HG02571 (cell line): Measurements from ENCODE around the gene TTC23L.
"Not testable (repeated sequence)": the region's sequence is repeated elsewhere in the genome, so short reads cannot be mapped to it uniquely, and the experiment has no call there.

Source experiments
- ATAC-seq: cut with Tn5 transposase; IDR thresholded peaks from one replicate; pipeline ENCODE4 v1.9.1; 2021; ENCODE audit warnings: mild to moderate bottlenecking, moderate library complexity; ENCODE audit not compliant: unreplicated experiment

TTC23L gene, protein sequence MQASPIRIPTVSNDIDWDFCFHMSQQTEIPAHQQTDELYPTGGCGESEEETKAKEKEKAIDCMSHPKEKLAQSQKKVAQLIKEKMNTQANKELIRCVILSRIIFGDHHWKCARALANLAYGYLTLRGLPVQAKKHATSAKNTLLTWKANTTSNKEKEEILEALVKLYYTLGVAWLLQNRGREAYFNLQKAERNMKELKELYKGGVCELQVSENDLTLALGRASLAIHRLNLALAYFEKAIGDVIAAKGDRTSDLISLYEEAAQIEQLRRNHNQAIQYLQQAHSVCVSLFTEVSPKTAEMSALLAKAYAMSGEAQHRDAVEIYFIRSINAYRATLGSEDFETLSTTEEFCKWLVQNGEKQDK

DNA sequence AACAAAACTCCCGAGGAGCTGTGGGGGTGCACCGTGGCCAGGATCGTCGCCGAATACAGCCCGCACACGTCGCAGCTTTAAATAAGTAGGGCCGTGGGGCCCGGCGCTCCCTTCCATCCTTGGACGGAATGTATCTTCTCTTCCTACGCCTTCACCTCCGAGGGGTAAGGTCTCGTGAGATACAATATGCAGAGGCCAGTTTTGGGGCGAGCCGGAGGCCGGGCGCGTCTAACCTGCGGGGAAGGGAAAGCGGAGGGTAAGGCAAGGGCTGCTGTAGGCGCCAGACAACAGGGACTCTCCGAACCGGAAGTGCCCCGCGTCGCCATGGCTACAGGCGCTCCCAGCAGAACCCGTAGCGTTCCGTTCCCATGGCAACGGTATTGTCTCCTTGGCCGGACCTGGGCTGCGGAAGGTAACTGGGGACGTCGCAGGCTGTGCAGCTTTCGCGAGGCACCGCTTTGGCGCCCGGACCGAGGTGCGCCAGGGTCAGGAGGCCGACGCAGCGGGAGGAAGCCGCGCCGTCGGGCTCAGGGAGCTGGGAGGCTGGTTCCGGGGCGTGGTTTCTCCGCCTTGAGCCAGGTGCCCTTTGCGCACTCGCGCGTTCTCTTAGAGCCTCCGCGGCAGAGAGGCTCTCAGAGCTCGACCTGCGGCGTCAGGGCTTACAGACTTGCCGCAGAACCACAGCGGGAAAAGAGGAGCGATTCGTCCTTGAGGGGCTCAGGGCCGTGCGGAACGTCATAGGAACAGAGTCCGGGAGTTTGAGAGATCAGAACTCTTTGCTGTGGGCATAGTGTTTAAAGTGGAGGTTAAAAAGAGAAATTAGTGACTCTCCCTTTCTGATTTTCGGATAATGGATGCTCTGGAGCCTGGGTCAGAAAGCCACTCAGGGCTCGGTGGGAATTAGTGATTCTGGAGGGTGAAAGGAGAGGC lies at the start of gene TTC23L:
Gene TTC23L, plus strand, starts transcription at position 380 of the 930 bp plus-strand sequence. CDS start 1,508 bp downstream, outside the sequence.
- ATAC-seq, result peak; percentile 97

DNA sequence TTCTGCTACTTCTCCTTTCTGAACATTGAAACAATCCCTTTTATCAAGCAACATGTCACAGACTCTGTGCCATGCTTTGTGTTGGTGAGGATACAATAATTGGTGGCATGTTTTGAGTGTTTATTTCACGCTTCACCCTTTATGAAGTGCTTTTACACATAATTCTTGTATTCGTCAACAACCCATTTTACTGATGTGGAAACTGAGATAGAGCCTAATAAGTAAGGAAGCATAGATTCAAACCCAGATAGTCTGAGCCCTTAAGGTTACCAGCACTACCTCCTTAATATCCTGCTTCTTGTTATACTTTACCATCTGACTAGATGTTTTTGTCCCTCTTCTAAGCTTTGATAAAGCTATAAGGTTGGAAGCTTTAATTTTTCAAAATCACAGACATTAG lies 49.3 kb upstream of the TTC23L start:
- no peak for ATAC-seq

DNA sequence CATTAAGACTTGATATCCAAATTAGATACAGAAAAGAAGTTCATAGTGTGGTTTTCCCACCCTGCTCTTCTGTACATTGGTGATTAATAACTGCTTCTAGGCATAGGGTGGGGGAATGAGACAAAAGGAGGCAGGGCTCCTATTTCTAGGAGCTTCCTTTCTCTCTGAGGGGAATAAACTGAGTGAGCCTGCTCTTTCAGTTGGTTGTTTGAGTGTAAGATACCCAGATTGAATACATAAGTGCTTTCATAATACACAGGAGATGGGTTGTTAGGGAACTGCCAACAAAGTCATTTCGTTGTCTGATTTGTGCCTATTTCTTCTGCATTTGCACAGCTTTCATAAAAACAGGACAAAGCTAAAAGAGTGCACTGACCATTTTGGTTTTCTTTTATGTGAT lies 48.9 kb upstream of the TTC23L start:
- ATAC-seq, result no peak

DNA sequence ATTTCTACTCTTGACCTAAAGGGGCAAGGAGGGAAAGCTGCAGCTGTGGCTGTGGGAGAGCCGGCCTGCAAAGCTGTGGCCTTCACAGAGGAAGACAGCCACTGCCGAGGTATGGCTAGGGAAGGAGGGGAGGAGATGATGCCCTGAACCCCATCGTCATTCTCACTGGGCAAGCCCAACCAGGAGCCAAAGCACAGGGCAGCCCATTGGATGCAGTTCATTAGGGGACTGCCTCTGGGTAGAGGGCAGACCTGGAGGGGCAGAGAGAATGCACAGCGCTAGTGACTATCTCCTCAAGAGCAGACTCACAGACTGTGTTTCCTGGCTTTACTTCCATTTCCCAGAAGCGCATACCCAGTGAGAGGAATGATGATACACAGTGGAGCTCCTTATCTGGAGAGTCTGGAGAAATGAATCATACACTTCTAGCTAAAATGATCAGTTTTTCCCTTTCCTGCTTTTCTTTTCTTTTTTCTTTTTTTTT lies 47.2 kb upstream of the TTC23L start:
- no peak for ATAC-seq

DNA sequence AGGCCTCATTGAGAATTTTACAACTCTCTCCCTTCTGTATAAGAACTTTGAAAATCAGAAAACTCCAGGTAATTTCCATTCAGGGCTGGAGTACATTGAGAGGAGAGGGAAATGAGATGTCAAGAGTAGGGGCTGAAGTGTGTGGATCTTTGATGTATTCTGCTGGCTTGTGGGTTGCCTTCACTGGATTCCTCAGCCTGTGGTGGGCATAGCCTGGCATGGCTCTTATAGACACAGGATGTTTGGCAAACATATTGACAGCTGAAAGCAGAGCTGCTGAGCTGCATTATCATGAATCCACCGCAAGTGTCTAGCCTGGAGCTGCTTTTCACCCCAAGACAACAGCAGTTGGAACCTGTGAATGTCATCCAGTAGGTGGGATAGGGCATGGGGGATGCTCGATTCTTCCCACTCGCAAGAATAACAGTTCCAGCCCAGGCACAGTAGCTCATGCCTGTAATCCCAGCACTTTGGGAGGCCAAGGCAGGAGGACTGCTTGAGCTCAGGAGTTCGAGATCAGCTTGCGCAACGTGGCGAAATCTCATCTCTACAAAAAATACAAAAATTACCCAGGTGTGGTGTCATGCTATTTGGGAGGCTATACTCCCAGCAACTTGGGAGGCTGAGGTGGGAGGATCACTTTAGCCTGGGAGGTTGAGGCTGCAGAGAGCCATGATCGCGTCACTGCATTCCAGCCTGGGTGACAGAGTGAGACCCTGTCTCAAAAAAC lies 36.0 kb upstream of the TTC23L start:
- ATAC-seq, result no peak

DNA sequence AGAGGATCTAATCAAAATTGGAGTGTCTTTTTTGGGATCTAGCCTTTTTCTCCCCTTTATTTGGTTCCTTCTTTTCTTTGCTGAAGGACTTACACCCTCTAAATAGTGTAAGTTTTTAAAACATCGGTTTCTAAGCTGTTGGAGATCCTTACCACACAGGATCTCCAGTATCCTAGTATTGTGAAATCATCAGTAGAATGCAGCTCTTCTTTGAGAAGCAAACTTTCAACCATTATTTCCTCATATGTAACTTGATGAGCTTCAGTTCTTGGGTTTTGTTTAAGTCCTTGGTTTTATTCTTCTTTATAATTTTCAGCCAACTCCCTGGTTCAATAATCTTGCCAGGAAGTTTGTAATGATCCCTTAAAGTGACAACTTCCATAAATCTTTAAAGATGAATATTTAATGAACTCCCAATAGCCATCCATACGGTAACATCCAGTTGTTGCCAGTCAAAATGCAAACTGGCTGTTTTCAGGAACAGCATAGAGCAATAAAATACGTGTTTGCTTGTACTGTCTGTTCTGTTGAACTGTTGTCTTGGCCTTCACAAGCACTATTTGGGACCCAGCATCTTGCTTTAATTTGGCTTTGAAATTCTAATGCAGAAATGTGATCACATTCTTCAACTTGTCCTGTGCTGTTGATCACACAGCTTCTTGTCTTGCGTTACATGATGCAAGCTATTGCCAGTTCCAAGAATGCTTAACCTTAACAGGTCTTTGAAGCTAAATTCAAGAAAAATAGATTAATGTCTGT lies 34.8 kb upstream of the TTC23L start:
- no peak for ATAC-seq

DNA sequence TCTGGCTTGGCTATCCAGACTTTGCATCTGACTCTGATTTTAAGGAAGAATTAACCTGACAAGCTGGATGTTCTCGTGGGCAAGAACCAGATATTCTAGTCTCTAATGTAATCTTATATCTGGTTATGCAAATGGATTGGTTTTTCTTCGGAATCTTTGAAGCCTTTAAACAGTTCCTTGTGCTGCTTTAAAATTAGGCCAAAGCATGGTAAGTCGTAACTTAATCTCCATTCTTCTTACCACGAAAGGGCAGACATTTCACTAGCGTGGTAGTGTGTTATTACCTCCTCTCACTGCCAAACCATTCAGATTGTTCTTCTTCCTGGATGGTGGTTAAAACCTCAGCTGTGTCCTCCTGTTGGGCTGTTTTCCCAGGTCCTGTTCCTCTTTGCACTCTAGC lies 34.1 kb upstream of the TTC23L start:
- no peak for ATAC-seq

DNA sequence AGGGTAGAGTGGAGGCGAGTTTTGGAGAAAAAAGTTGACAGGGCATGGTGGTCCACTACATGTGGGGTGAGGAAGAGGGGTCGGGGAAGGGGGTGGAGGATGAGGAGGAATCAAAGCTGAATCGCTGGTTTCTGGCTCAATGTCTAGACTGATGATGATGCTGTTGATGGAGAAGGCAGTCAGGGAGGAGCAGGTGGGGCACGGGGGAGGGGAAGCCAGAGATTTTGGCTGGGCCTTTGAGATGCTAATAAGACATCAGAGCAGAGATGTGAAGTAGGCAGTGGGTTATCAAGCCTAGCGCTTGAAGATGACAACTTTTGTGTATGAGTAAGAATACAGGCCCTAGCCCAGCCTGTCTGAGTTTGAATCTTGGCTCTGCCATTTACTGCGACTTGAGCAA lies 32.4 kb upstream of the TTC23L start:
- no peak for ATAC-seq

DNA sequence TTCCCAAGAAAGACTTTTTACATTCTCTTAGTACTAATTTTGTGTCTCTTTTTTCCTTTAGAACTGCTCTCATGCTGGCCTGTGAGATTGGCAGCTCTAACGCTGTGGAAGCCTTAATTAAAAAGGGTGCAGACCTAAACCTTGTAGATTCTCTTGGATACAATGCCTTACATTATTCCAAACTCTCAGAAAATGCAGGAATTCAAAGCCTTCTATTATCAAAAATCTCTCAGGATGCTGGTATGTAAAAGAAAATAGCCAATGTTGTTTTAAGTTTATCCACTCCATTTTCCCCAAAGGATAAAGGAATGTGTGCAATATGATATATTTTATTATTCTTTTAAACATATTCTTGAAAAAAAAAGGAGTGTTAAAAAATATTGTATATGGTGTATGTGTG lies 27.3 kb upstream of the TTC23L start:
- ATAC-seq, result no peak

DNA sequence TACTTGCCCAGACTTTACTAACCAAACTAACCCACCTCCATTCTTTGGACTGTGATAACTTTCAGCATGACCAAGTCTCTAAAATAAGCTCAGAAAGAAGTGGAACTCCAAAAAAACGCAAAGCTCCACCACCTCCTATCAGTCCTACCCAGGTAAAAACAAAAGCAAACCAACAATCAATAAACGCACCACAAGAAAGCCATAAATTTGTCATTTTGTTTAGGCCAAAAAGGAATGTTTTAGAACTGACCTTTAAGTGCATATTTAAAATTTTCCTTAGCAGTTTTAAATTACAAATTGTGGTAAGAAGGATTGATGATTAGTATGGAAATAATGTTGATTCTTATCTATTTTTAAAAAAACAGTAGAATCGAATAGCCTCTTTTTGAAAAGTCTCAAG lies 25.5 kb upstream of the TTC23L start:
- no peak for ATAC-seq

DNA sequence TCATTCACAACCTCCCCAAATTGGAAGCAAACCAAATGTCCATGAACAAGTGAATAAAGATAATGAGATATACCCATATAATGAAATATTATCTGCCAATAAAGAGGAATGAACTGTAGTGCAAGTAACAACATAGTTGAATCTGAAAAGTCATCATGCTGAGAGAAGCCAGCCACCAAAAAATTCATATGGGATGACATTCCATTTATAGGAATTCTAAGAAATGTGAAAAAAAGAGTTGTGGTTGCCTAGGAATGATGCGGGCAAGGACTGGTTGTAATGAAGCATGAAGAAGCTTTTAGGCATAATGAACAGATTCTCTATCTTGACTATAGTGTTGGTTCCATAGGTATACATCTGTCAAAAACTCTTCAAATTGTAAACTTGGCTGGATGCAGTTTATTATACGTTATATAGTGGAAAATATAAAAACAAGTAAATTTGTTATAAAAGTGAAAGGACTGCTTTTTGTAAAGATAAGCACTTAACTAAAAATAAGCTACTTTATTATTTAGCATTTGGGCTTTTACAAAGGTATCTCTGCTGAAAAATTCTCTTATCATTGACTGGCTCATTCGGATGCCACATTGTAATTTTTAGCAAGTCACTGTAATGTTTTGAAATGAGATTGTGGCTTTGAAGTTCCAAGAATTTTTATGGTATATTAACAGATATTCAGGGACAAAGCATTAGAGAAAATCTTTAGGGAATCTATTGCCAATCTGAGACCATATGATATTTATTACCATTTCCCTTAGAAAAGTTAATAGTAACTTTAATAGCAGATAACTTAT lies 21.2 kb upstream of the TTC23L start:
- no peak for ATAC-seq

DNA sequence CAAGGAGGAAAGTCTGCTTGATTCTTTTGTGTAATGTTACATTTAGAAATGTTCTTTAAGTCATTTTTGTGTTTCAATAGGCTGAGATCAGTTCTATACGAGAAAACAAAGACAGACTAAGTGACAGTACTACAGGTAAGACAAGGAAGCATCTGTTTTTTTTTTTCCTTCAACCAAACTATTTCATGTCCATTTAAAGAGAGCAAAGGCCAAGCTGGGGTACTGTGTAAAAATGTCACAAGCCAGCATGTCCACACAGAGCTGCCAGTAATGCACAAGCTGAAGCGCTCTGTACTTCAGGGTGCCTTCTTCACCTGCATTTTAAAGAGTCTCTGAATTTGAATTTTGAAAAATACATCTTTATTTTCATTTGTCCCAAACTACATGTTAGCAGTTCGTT lies 20.2 kb upstream of the TTC23L start:
- no peak for ATAC-seq

DNA sequence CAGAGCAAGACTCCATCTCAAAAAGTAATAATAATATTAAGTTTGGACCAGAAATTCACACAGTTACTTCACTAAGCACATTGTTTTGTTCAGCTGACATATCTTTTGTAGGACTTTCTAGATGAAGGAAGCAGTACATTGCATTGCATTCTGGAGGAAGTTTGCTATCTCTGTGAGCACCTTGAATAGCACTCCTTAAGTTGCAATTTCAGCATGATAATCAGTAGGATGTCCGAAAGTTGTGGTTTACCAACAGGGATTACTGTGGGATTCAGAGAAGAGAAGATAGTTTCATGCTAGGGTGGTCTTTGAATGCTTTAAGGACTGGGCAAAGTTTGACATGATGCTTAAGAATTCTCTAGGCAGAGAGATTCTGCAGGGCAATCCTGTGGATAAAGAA lies 18.4 kb upstream of the TTC23L start:
- ATAC-seq, result no peak

DNA sequence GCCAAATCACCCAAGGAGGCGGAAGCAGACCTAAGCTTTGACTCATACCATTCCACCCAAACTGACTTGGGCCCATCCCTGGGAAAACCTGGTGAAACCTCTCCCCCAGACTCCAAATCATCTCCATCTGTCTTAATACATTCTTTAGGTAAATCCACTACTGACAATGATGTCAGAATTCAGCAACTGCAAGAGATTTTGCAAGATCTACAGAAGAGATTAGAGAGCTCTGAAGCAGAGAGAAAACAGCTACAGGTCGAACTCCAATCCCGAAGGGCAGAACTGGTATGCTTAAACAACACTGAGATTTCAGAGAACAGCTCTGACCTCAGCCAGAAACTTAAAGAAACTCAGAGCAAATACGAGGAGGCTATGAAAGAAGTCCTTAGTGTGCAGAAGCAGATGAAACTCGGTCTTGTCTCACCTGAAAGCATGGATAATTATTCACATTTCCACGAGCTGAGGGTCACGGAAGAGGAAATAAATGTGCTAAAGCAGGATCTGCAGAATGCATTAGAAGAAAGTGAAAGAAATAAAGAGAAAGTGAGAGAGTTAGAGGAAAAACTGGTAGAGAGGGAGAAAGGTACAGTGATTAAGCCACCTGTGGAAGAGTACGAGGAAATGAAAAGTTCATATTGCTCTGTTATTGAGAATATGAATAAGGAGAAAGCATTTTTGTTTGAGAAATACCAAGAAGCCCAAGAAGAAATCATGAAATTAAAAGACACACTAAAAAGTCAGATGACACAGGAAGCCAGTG lies 15.8 kb upstream of the TTC23L start:
- ATAC-seq, result no peak

DNA sequence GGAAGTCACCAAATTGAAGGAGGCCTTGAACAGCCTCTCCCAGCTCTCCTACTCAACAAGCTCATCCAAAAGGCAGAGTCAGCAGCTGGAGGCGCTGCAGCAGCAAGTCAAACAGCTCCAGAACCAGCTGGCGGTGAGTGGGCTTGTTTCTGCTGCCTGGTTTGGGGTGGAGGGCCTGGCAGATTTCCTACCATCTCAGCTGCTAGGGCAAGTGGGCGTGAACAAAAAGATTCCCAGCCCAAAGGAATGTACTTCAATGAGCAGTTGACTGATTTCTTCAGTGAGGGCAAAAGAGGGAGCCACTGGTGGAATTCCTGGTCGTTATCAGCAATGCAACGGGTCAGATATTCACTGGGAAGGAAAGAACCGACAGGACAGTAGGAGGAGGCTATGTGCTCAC lies 12.6 kb upstream of the TTC23L start:
- no peak for ATAC-seq

DNA sequence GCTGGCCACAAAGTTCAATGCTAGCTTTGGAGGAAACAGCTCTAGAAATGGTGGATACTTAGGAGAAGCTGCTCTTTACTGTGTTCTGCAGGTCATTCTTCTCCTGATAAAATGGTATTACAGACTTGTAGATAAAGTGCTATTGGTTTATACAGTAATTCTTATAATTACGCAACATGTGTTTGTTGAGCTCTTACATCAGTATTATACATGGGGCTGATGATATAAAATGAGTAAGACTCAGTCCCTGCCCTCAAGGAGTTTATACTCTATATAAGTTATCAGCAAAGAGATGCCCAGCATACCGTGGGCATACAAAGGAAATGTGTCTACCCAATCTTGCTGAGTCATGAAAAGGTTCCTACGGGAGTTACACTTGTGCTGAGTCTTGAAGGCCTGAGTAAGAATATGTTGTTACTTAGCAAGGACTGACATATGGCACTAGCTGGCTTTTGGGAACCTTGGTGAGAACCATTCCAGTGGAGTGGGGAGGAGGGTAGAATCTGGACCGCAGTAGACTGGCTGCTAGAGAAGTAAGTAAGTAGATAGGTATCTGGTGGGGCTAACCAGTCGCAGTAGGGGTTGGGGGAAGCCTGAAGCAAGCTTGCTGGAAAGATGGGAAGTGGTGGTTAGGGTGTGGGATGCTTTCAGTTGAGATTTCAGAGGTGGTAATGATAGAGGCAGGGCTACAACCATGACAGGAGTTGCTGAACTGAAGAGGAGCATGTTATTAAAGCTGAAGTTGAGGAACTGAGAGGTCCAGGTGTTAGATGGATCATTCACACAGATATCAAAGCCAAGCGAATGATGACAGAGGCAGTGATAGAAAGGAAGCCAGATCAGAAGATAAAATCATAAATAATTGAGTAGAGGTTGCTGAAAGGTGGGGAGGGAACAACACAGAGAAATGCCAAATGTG lies 11.1 kb upstream of the TTC23L start:
- no peak for ATAC-seq

DNA sequence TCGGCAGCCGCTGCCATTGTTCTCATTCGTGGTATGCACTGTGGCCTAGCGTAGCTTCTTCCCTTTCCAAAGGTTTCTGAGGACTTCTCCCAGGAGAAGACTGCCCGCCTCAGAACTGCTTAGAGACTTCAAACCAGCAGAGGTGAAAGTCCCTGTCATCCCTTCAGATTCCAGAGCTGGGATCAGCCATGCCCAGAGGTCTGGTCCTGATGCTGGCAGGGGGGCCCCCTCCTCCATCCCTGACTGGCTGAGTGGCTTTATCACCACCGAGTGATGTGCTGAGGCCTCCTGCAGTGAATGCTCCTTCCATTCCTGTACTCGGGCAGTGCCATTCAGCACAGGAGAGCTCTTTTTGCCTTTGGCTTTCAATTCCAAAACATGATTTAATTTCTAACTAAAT lies 8.1 kb upstream of the TTC23L start:
- ATAC-seq, result not testable (repeated sequence)

DNA sequence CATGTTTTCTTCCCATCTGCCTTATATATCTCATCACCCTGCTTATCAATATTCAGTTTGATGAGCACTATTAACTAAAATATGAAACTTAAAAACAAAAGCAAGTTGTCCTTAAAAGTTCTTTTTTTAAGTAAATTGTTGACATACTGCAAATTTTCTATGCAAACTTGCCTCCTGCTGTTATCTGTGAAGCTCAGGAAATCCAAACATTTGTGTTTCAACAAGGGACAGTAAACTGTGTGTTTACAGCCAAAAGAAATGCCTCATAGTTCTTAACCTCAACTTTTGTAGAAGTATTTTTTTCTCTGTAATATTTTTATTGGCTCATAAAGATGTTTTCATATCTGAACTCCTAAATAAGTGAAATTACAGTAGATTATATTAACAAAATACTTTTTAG lies 7.7 kb upstream of the TTC23L start:
- no peak for ATAC-seq
